K562 (cell line): Measurements from ENCODE around the gene VWA3A. TPM values are rescaled to one million over a fixed set of nuclear protein-coding genes. Genes with fewer than 3 reads are reported as not detected.

Experiments used
- ARID2 ChIP-seq: fragments of 450-650 bp; IDR thresholded peaks from 2 replicates; pipeline ENCODE4 v1.6.1; 2017; ENCODE audit warnings: antibody characterized with exemption, mild to moderate bottlenecking
- ATF6 ChIP-seq: sonication (generic); formaldehyde crosslinking; IDR thresholded peaks from 2 replicates; pipeline ENCODE4 v1.4.0; 2020; ENCODE audit warnings: mild to moderate bottlenecking, missing genetic modification reagents
- BHLHE40 ChIP-seq: IDR thresholded peaks from 2 replicates; pipeline ENCODE4 v1.6.1; 2011; ENCODE audit warnings: low read length, improper control_type of control experiment
- CC2D1A ChIP-seq: fragments of 450-650 bp; IDR thresholded peaks from 2 replicates; pipeline ENCODE4 v1.6.1; 2017; ENCODE audit warnings: mild to moderate bottlenecking
- CREB3 ChIP-seq: fragments of 450-650 bp; conservative IDR thresholded peaks from 2 replicates; pipeline ENCODE4 v1.6.1; 2016; ENCODE audit warnings: missing genetic modification characterization, low read depth, mild to moderate bottlenecking, missing compliant biosample characterization, moderate library complexity
- CTCF ChIP-seq, 3 experiments: IDR thresholded peaks in 2 of 3; conservative IDR thresholded peaks in 1 of 3; 2 replicates each; pipeline ENCODE4 v1.5.1; 2011 to 2012; ENCODE audit warnings: low read length in 3 of 3, mild to moderate bottlenecking in 3 of 3, control low read depth in 2 of 3, improper control_type of control experiment in 1 of 3, inconsistent platforms in 1 of 3, low read depth in 1 of 3, mixed read lengths in 1 of 3, moderate library complexity in 1 of 3; ENCODE audit not compliant: insufficient read depth in 2 of 3
- E2F8 ChIP-seq: fragments of 450-650 bp; IDR thresholded peaks from 2 replicates; pipeline ENCODE4 v1.7.1; 2018; ENCODE audit warnings: mild to moderate bottlenecking, low read depth; ENCODE audit not compliant: partially characterized antibody
- MLLT1 ChIP-seq, 2 experiments: fragments of 450-650 bp; IDR thresholded peaks; 2 replicates each; pipeline ENCODE4 v1.6.1; 2016
- NELFE ChIP-seq: IDR thresholded peaks from 2 replicates; pipeline ENCODE4 v1.6.1; 2011; ENCODE audit warnings: mild to moderate bottlenecking; ENCODE audit not compliant: insufficient read depth, insufficient read length
- RHOXF2B ChIP-seq: fragments of 250-450 bp; sonication (Bioruptor Pico); conservative IDR thresholded peaks from 2 replicates; pipeline ENCODE4 v1.5.1; 2021
- SMC3 ChIP-seq: conservative IDR thresholded peaks from 2 replicates; pipeline ENCODE4 v1.6.1; 2011; ENCODE audit warnings: low read depth, low read length, improper control_type of control experiment; ENCODE audit not compliant: insufficient read depth
- polyA plus RNA-seq, 8 experiments: library from polyadenylated mRNA; depleted of rRNA in 4 of 8; stranded (reverse) in 5 of 8; unstranded in 3 of 8; fragments of >200 nt; fragmentation: Nextera tagmentation in 2 of 8; fragmentation: Illumina TruSeq in 1 of 8; extraction: Ambion mirVana in 2 of 8; extraction: Trizol in 1 of 8; gene quantifications; 2 replicates each; pipeline versions ENCODE4 v1.2.1 to v1.2.3, GENCODE V29; 2011 to 2014; ENCODE audit warnings: inconsistent platforms in 1 of 8, missing spikeins in 1 of 8
- total RNA-seq, 7 experiments: library from RNA; depleted of rRNA in 6 of 7; stranded (reverse); fragments of >200 nt in 6 of 7; fragmentation: Illumina TruSeq in 2 of 7; extraction: Trizol in 2 of 7; gene quantifications; 2 replicates each; pipeline versions ENCODE4 v1.2.1 to v1.2.3, GENCODE V29; 2011 to 2021; ENCODE audit warnings: low replicate concordance in 1 of 7

The VWA3A gene
- total and polyA plus RNA-seq, 9 of the 15 experiments (the other 6 are each of a cell fraction or from before 2014, with no cell fraction given): not detected

- no peak for TF ChIP-seq ATF6
- peak; percentile 43 for TF ChIP-seq E2F8
- peak; percentile 69 for TF ChIP-seq BHLHE40
- no peak for TF ChIP-seq CREB3 (tag)
- peak; percentile 31; the same call in 1 of the 2 replicates for TF ChIP-seq CC2D1A
- no peak for TF ChIP-seq RHOXF2B (CRISPR knock-in tag)
- peak; percentile 80 to 91 (median 83) for TF ChIP-seq CTCF (IDR thresholded peaks at IDR 0.05 in 2 of 3, conservative IDR thresholded peaks at IDR 0.05 in 1 of 3; ENCODE audit: insufficient read depth in 2 of 3, low read depth in 1 of 3, low read length in 3 of 3)
- TF ChIP-seq MLLT1 (IDR thresholded peaks at IDR 0.05): peak in 1 of 2 experiments; percentile 76; a peak in 1 of 4 replicates
- peak; percentile 39; the same call in 1 of the 2 replicates for TF ChIP-seq ARID2
- TF ChIP-seq NELFE: no peak
- TF ChIP-seq SMC3: peak; percentile 42; the same call in 1 of the 2 replicates
Measured at GRCh38 chr16:22098405-22099255, 6.3 kb downstream of the VWA3A start (continued).
